Measurements from ENCODE around the gene NPFF.

NPFF gene

GRCh38 chr12:53484686-53485575 is 22.4 kb downstream of the NPFF start:
- H3K27ac ChIP-seq = no peak overlapping the region
- TF ChIP-seq CTCF (IDR thresholded peaks at IDR 0.05) = no peak
- no peaks in the 10 kb centered on the region for H3K4me1 ChIP-seq

GRCh38 chr12:53483979-53484377 is 23.3 kb downstream of the NPFF start:
- Histone ChIP-seq H3K4me2 (ENCODE audit: low read length) (no peak overlapping the region), H2AFZ (no peak overlapping the region), H3K79me2 (no peaks in the 10 kb centered on the region), H3K9me3 (ENCODE audit: control insufficient read depth, low read length) (no peaks in the 10 kb centered on the region), H3K4me3 (ENCODE audit: low read depth, low read length) (no peak overlapping the region), H3K27me3 (ENCODE audit: control insufficient read depth, insufficient read depth, low read length) (no peaks in the 10 kb centered on the region), H3K27ac (no peak overlapping the region), H3K36me3 (ENCODE audit: control insufficient read depth, insufficient read depth, low read length) (no peaks in the 10 kb centered on the region), H3K4me1 (no peaks in the 10 kb centered on the region), H3K9ac (no peak overlapping the region)
- no peak for TF ChIP-seq CTCF (IDR thresholded peaks at IDR 0.05)

More at GRCh38 chr12:53484686-53485575, 22.4 kb downstream of the NPFF start:
- Histone ChIP-seq H3K79me2 (no peaks in the 10 kb centered on the region), H3K9me3 (ENCODE audit: control insufficient read depth, low read length) (no peaks in the 10 kb centered on the region), H3K27me3 (ENCODE audit: control insufficient read depth, insufficient read depth, low read length) (no peaks in the 10 kb centered on the region), H3K4me2 (ENCODE audit: low read length) (no peak overlapping the region), H3K36me3 (ENCODE audit: control insufficient read depth, insufficient read depth, low read length) (no peaks in the 10 kb centered on the region), H3K9ac (no peak overlapping the region), H3K4me3 (ENCODE audit: low read depth, low read length) (no peak overlapping the region), H2AFZ (no peak overlapping the region)

- no peaks in the 10 kb centered on the region for H3K36me3 ChIP-seq (ENCODE audit: control insufficient read depth, insufficient read depth, low read length)
- H2AFZ ChIP-seq = no peak overlapping the region
- H3K27me3 ChIP-seq (ENCODE audit: control insufficient read depth, insufficient read depth, low read length) = no peaks in the 10 kb centered on the region
- no peaks in the 10 kb centered on the region for H3K4me1 ChIP-seq
- no peak overlapping the region for H3K4me2 ChIP-seq (ENCODE audit: low read length)
- H3K27ac ChIP-seq = no peak overlapping the region
- H3K9ac ChIP-seq = no peak overlapping the region
- no peaks in the 10 kb centered on the region for H3K79me2 ChIP-seq
- no peak overlapping the region for H3K4me3 ChIP-seq (ENCODE audit: low read depth, low read length)
- H3K9me3 ChIP-seq (ENCODE audit: control insufficient read depth, low read length) = no peaks in the 10 kb centered on the region
- TF ChIP-seq CTCF (IDR thresholded peaks at IDR 0.05) = no peak
Observed at GRCh38 chr12:53483225-53483978, 23.9 kb downstream of the NPFF start.

GRCh38 chr12:53482626-53483168 is 24.6 kb downstream of the NPFF start:
- no peak overlapping the region for H2AFZ ChIP-seq
- H3K4me3 ChIP-seq (ENCODE audit: low read depth, low read length) = no peak overlapping the region
- no peaks in the 10 kb centered on the region for H3K9me3 ChIP-seq (ENCODE audit: control insufficient read depth, low read length)
- no peak for TF ChIP-seq CTCF (IDR thresholded peaks at IDR 0.05)
- peaks cover 3% of the 10 kb centered on the region for H3K4me1 ChIP-seq
- no peaks in the 10 kb centered on the region for H3K27me3 ChIP-seq (ENCODE audit: control insufficient read depth, insufficient read depth, low read length)
- H3K9ac ChIP-seq = no peak overlapping the region
- H3K79me2 ChIP-seq = no peaks in the 10 kb centered on the region
- H3K36me3 ChIP-seq (ENCODE audit: control insufficient read depth, insufficient read depth, low read length) = no peaks in the 10 kb centered on the region
- H3K27ac ChIP-seq = no peak overlapping the region
- no peak overlapping the region for H3K4me2 ChIP-seq (ENCODE audit: low read length)

Measured in parathyroid adenoma (tissue), 2 donors.